Measurements from ENCODE around the gene POLN. TPM values are rescaled to one million over a fixed set of nuclear protein-coding genes. Genes with fewer than 3 reads are reported as not detected.

POLN gene
- total RNA-seq, 2 donors from 2014 or later = 1.3 to 2.8 TPM

- H3K27me3 ChIP-seq = no peaks in the 10 kb centered on the region
- no peak for DNase-seq (ENCODE audit: low spot score)
- H3K4me1 ChIP-seq = peaks cover 0 to 5% of the 10 kb centered on the region in 2 donors
- no peak overlapping the region for H3K4me3 ChIP-seq
- no peak overlapping the region for H3K27ac ChIP-seq
- TF ChIP-seq CTCF (IDR thresholded peaks at IDR 0.05) = no peak
- no peaks in the 10 kb centered on the region for H3K36me3 ChIP-seq
- no peaks in the 10 kb centered on the region for H3K9me3 ChIP-seq
Measured at GRCh38 chr4:2284161-2284933, 42.4 kb upstream of the POLN start.

GRCh38 chr4:2283199-2283711, 41.3 kb upstream of the POLN start:
- H3K9me3 ChIP-seq = no peaks in the 10 kb centered on the region
- H3K36me3 ChIP-seq = no peaks in the 10 kb centered on the region
- TF ChIP-seq CTCF (IDR thresholded peaks at IDR 0.05) = no peak
- DNase-seq (ENCODE audit: low spot score) = no peak
- peaks cover 0 to 5% of the 10 kb centered on the region in 2 donors for H3K4me1 ChIP-seq
- no peak overlapping the region for H3K27ac ChIP-seq
- no peaks in the 10 kb centered on the region for H3K27me3 ChIP-seq
- H3K4me3 ChIP-seq = no peak overlapping the region

DNA sequence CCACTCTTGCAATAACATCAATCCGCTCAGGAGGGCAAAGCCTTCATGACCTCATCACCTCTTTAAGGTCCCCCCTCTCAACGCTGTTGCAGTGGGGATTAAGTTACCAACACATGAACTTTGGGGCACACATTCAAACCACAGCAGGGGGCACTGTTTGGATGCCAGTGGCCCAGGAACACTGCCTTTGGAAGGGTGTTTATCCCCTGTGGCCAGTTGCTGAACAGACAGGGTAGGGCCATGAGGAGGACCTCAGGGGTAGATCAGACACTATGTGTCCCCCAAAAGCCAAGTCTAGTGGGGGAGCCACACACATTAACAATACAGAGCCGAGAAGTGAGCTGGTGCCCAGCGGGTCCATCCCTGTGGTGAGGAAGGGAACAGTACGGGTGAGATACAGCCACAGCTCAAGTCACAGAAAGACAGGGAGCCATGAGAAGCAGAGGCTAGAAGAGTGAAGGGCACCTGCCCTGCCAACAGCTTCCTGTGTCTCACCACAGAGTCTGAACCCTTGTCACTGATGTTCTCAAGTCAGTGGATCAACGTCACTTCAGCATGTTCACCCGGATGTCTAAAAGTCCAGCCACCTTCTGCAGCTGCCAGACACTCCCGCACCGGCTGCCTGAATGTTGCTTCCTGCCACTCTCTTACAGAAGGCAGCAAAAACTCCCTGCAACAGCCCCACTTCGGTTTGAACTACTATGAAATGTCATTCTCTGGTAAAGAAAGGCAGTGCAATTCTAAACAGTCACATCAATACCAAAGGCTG, 39.8 kb upstream of the POLN start:
- no peak for DNase-seq (ENCODE audit: low spot score)
- peaks cover 0 to 5% of the 10 kb centered on the region in 2 donors for H3K4me1 ChIP-seq
- peak in 1 of 2 donors; percentile 25 for TF ChIP-seq CTCF (IDR thresholded peaks at IDR 0.05)
- no peaks in the 10 kb centered on the region for H3K27me3 ChIP-seq
- H3K27ac ChIP-seq = no peak overlapping the region
- no peaks in the 10 kb centered on the region for H3K36me3 ChIP-seq
- H3K9me3 ChIP-seq = no peaks in the 10 kb centered on the region
- no peak overlapping the region for H3K4me3 ChIP-seq

DNA sequence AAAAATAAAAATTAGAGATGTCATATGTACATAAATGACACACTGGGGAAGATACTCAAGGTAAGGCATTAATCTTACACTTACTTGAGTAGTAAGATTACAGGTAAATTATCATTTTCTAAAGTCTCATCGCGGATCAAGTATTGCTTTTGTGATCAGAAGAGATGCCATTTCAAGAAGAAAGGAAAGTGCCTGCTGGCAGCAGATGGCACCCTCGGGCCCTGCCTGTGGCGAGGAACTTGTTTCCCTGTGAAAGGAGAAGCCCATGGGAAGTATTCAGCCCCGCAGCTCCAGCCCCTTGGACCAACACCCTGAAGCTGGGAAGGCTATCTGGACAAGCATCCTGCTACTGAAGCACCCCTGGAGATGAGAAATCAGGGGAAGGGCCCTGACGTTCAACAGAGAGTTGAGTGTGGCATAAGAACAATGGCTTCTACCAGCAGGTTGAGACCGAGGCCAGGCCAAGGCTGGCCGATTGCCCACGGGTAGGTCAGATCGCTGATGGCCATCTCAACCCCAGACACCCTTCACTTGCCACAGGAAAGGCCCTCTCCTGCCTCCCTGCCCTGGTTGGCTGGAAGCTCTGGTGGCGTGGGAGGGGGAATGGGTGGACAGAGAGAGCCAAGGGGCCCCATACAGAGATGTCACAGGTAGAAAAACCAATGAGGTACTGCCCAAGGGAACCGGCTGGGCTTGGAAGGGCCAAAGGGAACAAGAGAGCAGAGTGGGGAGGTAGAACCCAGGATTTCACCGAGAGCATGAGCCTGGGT, 38.8 kb upstream of the POLN start:
- H3K4me1 ChIP-seq = peaks cover 0 to 5% of the 10 kb centered on the region in 2 donors
- no peaks in the 10 kb centered on the region for H3K9me3 ChIP-seq
- no peaks in the 10 kb centered on the region for H3K36me3 ChIP-seq
- DNase-seq (ENCODE audit: low spot score) = no peak
- TF ChIP-seq CTCF (IDR thresholded peaks at IDR 0.05) = no peak
- H3K27me3 ChIP-seq = no peaks in the 10 kb centered on the region
- no peak overlapping the region for H3K4me3 ChIP-seq
- no peak overlapping the region for H3K27ac ChIP-seq

DNA sequence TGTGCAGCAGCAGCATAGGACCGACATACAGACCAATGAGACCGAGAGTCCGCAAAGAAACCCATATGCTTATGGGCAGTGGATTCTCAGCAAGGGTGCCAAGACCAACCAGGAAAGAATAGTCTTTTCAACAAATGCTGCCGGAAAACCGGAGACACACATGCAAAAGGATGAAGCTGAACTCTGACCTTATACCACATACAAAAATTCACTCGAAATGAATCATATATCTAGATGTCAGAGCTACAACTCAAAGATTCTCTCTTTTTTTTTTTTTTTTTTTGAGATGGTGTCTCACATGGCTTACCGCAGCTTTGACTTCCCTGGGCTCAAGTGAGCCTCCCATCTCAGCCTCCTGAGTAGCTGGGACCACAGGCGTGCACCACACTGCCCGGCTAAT, 36.0 kb upstream of the POLN start:
- no peaks in the 10 kb centered on the region for H3K36me3 ChIP-seq
- DNase-seq (ENCODE audit: low spot score) = no peak
- peaks cover 0 to 5% of the 10 kb centered on the region in 2 donors for H3K4me1 ChIP-seq
- TF ChIP-seq CTCF (IDR thresholded peaks at IDR 0.05) = no peak
- no peaks in the 10 kb centered on the region for H3K9me3 ChIP-seq
- H3K27ac ChIP-seq = no peak overlapping the region
- H3K4me3 ChIP-seq = no peak overlapping the region
- no peaks in the 10 kb centered on the region for H3K27me3 ChIP-seq
